ENCODE results near the gene TMTC3. TPM values are rescaled to one million over a fixed set of nuclear protein-coding genes. Genes with fewer than 3 reads are reported as not detected.

Gene TMTC3
- total RNA-seq, 6 donors from 2014 or later = 4.2 to 18.3 (median 15.3) TPM

- 91 to 99% methylated on average over 3 of the region's 3 CpGs for WGBS, 2 donors
- Histone ChIP-seq H3K27ac (no peak overlapping the region), H3K4me3 (no peak overlapping the region), H3K9me3 (no peaks in the 10 kb centered on the region), H3K4me1 (no peaks in the 10 kb centered on the region), H3K27me3 (no peaks in the 10 kb centered on the region), H3K36me3 (peaks cover 2 to 65% (median 5%) of the 10 kb centered on the region in 4 donors)
- ATAC-seq (ENCODE audit: low FRiP score in 2 of 2) = no peak
- no peak for DNase-seq
- TF ChIP-seq EP300 (IDR thresholded peaks at IDR 0.05) (no peak), CTCF (IDR thresholded peaks at IDR 0.05) (no peak)
Measured at GRCh38 chr12:88175544-88175943, 33.4 kb downstream of the TMTC3 start.

GRCh38 chr12:88179436-88180014 is 37.4 kb downstream of the TMTC3 start:
- Histone ChIP-seq H3K27me3 (no peaks in the 10 kb centered on the region), H3K9me3 (no peaks in the 10 kb centered on the region), H3K4me3 (no peak overlapping the region), H3K27ac (no peak overlapping the region), H3K4me1 (no peaks in the 10 kb centered on the region), H3K36me3 (peaks cover 2 to 52% (median 11%) of the 10 kb centered on the region in 4 donors)
- DNase-seq = no peak
- TF ChIP-seq POLR2A (IDR thresholded peaks at IDR 0.05) (no peak), EP300 (IDR thresholded peaks at IDR 0.05) (no peak), CTCF (IDR thresholded peaks at IDR 0.05) (no peak), POLR2AphosphoS5 (IDR thresholded peaks at IDR 0.05) (no peak)
- ATAC-seq (ENCODE audit: low FRiP score in 2 of 2) = no peak
- WGBS, 2 donors = 90 to 94% methylated on average over 6 of the region's 6 CpGs

GRCh38 chr12:88181881-88182280 is 39.8 kb downstream of the TMTC3 start:
- no peak for ATAC-seq (ENCODE audit: low FRiP score in 2 of 2)
- TF ChIP-seq EP300 (IDR thresholded peaks at IDR 0.05) (no peak), POLR2A (IDR thresholded peaks at IDR 0.05) (no peak), CTCF (IDR thresholded peaks at IDR 0.05) (no peak), POLR2AphosphoS5 (IDR thresholded peaks at IDR 0.05) (no peak)
- Histone ChIP-seq H3K4me1 (no peaks in the 10 kb centered on the region), H3K36me3 (peaks cover 2 to 32% (median 9%) of the 10 kb centered on the region in 4 donors), H3K27ac (no peak overlapping the region), H3K9me3 (no peaks in the 10 kb centered on the region), H3K27me3 (no peaks in the 10 kb centered on the region), H3K4me3 (no peak overlapping the region)
- 92 to 93% methylated on average over 3 of the region's 3 CpGs for WGBS, 2 donors
- no peak for DNase-seq

GRCh38 chr12:88182416-88182815 is 40.3 kb downstream of the TMTC3 start:
- DNase-seq (no peak), ATAC-seq (ENCODE audit: low FRiP score in 2 of 2) (no peak)
- Histone ChIP-seq H3K36me3 (peaks cover 2 to 29% (median 8%) of the 10 kb centered on the region in 4 donors), H3K4me1 (no peaks in the 10 kb centered on the region), H3K27me3 (no peaks in the 10 kb centered on the region), H3K9me3 (no peaks in the 10 kb centered on the region), H3K27ac (no peak overlapping the region), H3K4me3 (no peak overlapping the region)
- WGBS, 2 donors = 97 to 98% methylated on average over 3 of the region's 3 CpGs
- TF ChIP-seq CTCF (IDR thresholded peaks at IDR 0.05) (no peak), POLR2A (IDR thresholded peaks at IDR 0.05) (no peak), POLR2AphosphoS5 (IDR thresholded peaks at IDR 0.05) (no peak), EP300 (IDR thresholded peaks at IDR 0.05) (no peak)

- TF ChIP-seq POLR2A (IDR thresholded peaks at IDR 0.05) (no peak), CTCF (IDR thresholded peaks at IDR 0.05) (no peak), EP300 (IDR thresholded peaks at IDR 0.05) (no peak), POLR2AphosphoS5 (IDR thresholded peaks at IDR 0.05) (no peak)
- ATAC-seq (ENCODE audit: low FRiP score in 2 of 2) = no peak
- peaks cover 0 to 20% (median 7%) of the 10 kb centered on the region in 4 donors for H3K36me3 ChIP-seq
- WGBS, 2 donors = 96 to 97% methylated on average over 3 of the region's 3 CpGs
- no peak overlapping the region for H3K27ac ChIP-seq
- DNase-seq = no peak
- no peaks in the 10 kb centered on the region for H3K9me3 ChIP-seq
- H3K4me3 ChIP-seq = no peak overlapping the region
- H3K27me3 ChIP-seq = no peaks in the 10 kb centered on the region
- no peaks in the 10 kb centered on the region for H3K4me1 ChIP-seq
Measured at GRCh38 chr12:88184196-88184595, 42.1 kb downstream of the TMTC3 start.

Measured in upper lobe of left lung (tissue), 6 donors.